NCI-H1436 (cell line): ENCODE data around the gene EME2.
"Not testable (repeated sequence)": the region's sequence is repeated elsewhere in the genome, so short reads cannot be mapped to it uniquely, and the experiment has no call there.

ENCODE experiments used
- DNase-seq: peaks from one replicate; lab custom pipeline; 2025; lab: John Stamatoyannopoulos, UW

Gene EME2, protein sequence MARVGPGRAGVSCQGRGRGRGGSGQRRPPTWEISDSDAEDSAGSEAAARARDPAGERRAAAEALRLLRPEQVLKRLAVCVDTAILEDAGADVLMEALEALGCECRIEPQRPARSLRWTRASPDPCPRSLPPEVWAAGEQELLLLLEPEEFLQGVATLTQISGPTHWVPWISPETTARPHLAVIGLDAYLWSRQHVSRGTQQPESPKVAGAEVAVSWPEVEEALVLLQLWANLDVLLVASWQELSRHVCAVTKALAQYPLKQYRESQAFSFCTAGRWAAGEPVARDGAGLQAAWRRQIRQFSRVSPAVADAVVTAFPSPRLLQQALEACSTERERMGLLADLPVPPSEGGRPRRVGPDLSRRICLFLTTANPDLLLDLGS

DNA sequence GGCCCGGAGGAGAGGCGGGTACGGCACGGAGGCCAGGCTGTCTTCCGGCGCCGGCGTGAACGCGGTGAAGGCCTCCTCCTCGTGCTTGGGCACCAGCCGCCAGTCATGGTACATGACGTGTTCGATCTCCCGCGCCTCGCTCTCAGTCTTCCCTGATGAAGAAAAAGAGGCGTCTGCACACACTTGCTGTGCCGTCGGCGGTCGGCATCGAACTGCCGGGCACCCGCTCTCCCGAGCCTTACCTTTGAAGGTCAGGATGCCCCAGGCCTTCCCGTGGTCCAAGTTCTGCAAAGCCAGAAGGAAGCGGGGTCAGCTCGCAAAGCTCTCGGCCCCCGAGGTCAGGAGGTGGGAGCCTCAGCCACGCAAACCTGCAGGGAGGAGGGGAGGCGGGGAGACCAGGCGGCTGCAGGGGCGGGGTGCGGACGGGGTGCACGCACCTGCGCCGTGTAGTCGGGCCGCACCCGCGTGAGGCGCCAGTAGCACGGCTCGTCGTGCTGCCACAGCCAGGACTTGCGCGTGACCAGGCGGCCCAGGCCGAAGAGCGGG is at the start of gene EME2:
Gene EME2 (plus strand): TSS at position 449 of the 546 bp plus-strand sequence. CDS start 418 bp downstream, outside the sequence.
- no peak for DNase-seq

DNA sequence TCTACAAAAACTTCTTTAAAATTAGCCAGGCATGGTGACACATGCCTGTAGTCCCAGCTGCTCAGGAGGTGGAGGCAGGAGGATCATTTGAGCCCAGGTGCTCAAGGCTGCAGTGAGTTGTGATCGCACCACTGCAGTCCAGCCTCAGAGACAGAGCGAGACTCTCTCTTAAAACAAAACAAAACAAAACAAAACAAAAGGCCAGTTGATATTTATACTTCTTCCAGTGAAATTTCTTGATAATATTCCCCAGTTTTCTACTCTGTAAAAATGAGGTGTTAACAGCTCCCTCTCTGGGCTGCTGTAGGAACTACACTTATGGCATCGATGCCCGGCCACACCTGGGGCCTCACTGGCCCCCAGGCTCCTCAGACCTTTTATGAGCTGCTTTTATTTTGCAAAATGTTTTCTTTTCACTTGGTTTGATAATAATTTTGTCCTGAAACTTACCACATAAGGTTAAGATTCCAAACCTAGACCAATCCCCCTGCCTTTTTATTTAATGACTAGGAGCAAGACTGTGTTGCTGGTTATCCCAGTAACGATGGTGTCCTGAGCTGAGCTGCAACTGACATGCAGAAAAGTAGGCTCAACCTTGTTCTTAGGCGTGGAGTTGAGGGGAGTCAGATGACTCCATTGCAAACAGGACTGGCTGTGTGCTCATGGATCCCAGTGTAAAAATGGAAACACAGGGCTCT is 49.0 kb upstream of the EME2 start:
- DNase-seq, result no peak

DNA sequence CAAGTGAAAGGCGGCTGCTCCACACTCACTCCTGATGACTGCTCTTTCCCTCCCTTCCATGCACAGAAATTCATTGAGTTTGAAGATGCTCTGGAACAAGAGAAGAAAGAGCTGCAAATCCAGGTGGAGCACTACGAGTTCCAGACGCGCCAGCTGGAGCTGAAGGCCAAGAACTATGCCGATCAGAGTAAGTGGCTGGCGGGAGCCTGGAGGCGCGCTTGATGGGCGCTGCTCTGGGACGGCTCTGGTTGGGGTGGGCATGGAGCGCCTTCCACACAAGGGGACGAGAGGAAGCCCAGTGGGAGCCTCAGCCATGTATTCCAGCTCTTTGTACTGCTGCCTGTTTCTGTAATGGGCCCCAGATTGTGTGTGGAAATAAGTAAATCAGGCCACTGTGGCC is 48.1 kb upstream of the EME2 start:
- no peak for DNase-seq

DNA sequence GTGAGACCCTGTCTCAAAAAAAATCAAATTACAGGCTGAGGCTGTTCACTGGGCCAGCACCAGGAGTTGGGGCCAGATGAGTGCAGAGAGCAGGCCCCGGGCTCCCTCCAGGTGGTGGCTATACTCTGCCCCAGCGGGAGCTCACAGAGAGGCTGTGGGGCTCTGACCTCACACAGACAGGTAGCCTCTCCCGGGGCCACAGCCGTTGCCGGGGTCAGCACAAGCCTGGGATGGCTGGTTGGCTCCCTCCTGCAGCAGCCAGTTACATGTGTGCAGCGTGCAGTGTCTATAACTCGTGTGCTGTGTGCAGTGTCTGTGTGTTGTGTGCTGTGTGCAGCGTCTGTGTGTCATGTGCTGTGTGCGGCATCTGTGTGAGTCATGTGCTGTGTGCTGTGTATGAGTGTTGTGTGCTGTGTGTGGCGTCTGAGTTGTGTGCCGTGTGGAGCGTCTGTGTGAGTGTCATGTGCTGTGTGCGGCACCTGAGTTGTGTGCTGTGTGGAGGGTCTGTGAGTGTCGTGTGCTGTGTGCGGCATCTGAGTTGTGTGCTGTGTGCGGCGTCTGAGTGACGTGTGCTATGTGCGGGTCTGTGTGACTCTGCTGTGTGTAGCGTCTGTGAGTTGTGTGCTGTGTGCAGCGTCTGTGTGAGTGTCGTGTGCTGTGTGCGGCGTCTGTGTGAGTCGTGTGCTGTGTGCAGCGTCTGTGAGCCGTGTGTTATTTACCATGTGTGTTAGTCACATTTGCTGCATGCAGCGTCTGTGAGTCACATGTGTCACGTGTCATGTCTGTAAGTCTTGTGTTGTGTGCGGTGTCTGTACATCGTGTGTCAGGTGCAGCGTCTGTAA is 45.7 kb upstream of the EME2 start:
- DNase-seq, result no peak

DNA sequence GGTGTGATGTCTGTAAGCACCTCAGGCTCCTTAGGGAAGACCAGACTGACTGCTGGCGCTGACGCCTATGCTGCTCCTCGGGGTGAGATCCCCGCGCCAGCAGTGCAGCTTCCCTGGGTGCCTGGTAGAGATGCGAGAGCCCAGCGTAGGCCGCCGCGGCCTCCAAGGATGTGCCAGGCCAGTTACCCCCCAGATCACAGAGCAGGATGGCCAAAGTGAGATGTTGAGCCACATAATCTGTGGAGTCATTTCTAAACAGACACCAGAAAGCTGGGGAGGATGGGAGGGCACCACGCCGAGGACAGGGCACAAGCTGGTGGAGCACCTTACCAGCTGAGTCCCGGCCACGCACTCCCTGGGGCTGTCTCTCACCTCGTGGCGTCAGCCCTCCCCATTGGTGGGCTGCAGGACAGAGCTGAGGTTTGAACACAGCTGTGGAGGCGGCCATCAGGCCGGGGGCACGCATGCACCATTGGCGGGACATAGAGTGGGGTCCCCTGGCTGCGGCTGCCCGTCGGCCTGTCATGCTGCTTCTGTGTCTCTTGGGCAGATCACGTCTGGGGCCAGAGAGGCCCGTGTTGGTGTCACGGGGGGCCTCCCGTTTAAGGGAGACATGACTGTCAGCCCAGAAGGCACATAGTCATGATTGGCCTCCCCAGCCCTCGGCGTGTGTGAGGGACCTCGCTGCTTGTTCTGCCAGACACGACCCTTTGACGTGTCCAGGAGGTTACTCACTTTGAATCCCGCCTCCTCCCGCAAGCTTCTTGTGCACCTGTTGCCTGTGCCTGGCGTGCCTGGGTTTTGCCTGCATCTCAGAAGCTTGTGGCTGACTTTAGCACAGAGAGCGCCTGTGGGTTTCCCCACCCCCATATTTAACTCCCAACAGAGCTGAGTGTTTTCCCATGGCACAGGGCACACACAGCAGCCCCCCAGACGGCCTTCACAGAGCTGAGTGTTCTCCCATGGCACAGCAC is 44.7 kb upstream of the EME2 start:
- DNase-seq, result no peak

DNA sequence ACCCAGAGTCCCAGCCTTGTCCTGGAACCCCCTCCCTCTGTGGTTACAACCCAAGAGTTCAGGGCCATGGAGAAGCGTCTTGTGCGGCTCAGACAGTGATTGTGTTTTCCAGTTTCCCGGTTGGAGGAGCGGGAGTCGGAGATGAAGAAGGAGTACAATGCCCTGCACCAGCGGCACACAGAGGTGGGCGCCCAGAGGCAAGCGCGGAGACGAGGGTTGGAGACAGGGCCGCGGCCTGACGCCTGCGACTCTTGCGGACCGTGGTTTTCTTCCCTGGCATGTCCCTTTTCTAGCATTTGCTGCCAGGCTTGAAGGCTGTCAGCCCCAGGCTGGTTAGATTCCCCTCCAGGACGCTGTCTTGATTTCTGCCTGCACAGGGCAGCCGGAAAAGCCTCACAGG is 43.6 kb upstream of the EME2 start:
- DNase-seq, result no peak

DNA sequence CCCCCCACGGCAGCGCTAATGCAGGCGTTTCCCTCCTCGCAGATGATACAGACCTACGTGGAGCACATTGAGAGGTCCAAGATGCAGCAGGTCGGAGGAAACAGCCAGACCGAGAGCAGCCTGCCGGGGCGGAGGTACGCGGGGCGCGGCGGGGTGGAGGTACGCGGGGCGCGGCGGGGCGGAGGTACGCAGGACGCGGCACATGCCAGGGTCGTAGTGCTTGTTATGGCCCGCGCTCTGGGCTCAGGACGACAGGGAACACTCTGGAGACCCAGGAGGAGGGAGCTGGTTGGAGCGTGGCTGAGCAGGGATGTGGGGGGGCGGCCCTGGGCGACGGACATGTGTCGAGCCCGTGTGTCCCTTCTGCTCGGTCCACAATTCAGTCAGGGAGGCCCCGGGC is 43.2 kb upstream of the EME2 start:
- DNase-seq, result no peak

DNA sequence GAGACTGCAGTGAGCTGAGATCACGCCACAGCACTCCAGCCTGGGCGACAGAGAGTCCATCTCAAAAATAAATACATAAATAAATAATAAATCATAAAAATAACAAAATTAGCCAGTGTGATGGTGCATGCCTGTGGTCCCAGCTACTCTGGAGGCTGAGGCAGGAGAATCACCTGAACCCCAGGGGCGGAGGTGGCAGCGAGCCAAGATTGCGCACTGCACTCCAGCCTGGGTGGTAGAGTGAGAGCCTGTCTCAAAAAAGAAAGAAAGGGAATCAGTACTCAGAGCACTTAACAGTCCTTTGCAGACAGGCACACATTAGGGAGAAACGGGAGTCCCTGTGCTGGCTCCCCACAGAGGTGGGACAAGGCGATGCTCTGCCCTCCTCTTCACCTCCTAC is 41.5 kb upstream of the EME2 start:
- no peak for DNase-seq

DNA sequence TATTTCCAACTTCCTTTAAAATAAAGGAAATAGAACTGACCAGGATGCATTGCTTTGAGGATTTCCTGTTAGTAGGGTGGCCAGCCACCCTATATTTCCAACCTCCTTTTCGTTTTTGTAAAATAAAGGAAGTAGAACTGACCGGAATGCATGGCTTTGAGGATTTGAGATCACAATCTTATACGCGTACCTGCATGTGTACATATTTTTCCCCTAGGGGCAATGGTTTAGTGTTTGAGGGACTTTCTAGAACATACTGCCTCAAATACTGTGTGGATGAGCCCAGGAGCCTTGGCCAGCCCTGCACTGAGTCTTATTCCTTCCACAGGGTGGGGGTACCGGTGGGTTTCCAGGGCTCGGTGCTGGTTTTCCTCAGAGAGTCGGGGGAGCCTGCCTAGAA is 41.0 kb upstream of the EME2 start:
- no peak for DNase-seq

DNA sequence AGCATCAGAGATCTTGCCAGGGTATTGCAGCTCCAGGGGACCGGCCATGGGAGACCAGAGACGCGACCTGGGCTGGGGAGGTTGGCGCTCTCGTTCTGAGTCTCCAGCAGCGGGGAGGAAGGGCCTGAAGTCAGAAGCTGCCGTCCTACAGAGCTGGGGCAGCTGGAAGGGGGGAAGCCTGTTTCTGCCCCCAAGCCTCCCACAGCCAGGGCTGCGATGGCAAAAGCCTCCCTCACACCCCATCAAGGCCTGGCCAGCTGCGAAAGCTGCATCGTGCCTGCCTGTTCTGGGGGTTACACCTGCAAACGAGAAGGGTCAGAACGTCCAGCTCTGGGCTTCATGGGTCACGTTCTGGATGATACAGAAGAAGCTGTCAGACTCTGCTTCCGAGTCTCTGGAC is 40.5 kb upstream of the EME2 start:
- DNase-seq, result no peak

DNA sequence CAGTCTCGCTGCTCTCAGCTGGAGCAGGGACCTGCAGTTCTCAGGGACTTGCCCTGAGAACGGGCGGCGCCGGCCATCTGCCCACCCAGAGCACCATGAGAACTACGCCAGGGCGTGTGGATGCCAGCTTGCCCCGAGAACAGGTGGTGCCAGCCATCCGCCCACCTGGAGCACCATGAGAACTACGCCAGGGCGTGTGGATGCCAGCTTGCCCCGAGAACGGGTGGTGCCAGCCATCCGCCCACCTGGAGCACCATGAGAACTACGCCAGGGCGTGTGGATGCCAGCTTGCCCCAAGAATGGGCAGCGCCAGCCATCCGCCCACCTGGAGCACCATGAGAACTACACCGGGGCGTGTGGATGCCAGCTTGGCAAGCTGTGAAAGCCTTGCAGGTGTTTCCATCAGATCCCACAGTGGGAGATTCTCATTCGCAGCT is 40.0 kb upstream of the EME2 start:
- not testable (repeated sequence) for DNase-seq

DNA sequence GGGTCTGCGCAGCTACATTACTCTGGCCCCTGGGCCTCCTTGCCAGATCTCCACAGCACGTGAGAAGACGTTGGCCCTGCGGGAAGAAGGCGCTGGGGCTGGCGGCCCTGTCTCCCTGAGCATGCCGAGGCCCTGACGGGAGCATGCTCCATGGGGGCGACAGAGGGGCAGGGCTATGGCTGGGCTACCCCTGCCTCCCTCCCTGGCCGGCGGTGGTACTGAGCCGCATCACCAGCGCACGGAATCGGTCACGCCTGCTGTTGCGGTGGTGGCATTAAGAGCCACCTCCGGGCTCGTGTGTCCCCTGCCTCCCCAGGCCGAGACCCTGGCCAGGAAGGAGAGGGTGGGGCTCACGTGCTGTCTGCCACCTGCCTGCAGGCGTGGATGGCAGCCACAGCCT is 38.5 kb upstream of the EME2 start:
- no peak for DNase-seq

DNA sequence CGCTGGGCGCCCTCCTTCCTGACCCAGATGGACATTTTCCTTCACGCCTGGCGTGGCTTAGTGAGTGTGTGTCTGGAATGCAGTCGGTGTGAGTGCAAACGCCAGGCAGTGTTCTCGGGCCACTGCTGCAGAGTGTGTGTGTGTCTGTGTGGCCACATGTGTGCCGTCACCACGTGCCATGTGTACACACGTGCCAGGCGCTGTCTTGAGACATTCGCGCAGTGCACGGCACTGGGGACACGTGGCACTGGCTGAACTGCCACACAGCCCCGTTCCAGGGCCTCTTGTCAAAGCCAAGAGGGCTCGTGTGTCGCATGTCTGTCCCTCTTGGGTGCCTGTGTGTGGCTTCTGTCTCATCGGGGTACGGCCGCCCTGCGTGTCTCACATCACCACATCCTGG is 37.8 kb upstream of the EME2 start:
- no peak for DNase-seq

DNA sequence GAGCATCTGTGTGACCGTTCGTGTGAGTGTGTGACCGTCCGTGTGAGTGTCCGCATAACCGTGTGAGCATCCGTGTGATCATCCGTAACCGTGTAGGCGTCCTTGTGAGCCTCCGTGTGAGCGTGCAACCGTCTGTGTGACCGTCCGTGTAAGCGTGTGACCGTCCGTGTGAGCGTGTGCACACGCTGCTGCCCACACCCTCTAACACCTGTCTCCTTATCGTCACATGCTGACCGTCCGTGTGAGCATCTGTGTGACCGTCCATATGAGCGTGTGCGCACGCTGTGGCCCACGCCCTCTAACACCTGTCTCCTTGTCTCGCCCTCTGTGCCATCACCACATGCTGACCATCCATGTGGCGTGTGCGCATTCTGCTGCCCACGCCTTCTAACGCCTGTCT is 32.4 kb upstream of the EME2 start:
- no peak for DNase-seq

DNA sequence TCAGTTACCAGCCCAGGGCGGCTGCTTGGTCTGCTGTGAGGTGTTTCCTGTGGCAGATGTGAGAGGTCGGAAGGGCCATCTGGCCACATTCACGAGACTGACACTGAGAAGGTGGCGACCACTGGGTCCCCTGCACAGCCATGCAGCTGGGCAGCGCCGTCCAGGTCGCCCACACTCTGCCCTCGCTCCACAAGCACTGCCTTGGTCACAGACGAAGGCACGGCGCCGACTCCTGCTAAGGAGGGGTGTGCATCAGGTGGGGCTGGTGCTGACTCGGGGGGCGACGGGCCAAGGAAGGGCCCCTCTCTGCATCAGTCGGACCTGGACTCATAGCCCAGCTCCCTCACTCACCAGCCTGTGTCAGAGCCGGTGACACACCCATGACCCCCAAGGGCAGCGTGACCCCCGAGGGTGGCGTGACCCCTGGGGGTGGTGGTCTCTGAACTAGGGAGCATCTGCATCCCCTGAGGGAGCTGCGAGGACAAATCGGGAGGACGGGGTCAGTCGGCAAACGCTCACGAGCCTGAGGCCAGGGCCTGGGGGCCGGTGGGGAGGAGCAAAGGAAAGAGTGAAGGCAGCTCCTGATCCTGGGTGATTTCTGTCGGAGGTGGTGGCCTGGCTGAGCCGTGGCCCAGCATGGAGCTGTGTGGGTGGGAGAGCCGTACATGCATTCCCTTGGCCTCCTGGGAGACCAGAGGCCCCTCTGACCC is 31.7 kb upstream of the EME2 start:
- DNase-seq, result no peak

DNA sequence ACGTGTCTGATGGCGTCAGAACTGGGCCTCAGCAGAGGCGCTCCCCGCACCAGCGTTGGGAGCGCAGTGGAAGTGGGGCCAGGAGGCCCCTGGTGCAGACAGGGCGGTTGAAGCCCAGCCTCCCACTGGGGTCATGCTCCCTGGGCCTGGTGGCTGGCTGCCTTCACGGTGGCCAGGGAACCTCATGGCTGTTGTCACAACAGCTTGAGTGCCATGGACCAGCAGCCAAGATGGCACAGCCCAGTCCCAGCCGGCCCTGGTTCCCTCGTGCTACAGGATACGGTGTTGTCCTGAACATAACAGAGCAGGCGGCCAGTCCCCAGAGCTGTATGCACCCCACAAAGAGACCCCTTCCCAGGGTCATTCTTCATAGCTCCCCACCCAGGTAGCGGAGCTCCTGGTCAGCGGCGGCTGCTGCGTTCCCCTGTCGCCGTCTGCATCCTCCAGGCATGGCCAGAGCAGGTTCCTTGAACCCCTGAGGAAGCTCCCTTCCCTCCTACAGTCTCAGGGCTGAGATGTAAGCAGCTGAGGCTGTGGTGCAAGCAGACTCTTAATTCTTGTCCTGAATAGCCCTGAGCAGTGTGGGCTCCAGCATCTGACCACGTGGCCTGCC is 31.0 kb upstream of the EME2 start:
- no peak for DNase-seq

DNA sequence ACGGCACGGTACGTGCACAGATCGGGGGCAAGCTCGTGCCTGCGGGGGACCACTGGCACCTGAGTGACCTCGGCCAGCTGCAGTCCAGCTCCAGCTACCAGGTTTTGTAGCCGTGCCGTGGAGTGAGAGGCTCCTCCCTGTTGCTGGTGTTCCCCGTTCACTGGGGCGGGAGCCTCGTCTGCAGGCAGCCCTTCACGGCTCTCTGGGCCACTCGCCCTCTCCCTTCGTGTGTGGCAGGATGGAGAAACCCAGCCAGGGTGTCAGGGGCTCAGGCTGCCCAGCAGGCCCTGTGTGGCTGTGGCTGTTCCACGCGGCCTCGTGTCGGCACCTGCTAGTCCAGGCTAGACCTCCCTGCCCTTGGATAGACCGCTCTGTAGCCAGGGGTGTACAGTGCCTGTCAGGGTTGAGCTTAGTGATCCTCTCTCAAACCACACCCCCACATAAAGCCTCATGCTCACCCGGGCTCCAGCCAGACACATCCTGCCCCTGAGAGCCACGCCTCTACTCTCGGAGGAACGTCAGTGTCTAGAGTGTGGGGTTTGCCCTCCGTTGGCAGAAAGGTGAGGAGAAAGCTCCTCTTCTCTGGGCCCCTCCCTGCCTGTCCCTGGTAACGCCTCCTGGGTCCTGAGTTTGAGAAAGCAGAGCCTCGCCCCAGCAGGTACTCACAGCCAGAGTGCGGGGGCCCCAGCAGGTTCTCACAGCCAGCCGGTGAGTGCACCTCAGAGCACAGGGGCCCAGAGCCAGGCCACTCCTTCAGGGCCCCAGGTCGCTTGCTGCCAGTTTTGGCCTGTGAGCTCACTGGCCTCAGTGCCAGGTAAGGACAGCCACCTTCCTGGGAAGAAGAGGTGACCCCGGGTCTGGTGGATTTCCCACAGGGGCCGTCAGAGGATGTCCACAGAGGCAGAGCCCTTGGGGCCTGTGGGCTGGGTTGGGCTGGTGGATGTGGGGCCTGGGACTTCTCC is 29.0 kb upstream of the EME2 start:
- DNase-seq, result no peak

DNA sequence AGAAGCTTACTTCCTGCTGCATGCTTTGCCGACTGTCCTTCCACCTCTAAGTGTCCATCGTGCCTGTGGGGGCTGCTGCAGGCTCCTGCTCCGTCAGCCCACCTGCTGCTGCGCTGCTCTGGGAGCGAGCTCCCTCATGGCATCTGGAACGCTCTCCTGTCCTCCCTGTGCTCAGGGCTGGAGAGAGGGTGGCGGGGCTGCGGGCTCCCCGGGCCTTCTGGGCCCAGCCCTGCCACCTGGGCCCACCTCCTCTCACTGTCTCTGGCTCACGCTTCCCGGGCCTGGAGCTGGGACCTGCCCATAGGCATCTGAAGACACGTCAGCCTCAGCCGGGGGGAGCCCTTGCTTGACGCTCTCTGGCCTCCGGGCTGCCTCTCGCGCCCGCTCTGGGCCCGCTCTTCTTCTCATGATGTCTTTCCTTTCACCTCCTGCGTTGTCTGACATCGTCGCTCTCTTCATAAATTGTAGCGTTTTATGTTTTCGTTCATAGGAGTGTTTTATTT is 28.2 kb upstream of the EME2 start:
- DNase-seq, result no peak
